HL-60 (cell line): Measurements from ENCODE around the gene JUN.

Source experiments
- DNase-seq, 2 experiments: peaks; one replicate each; pipeline ENCODE4 v3.0.0-alpha.2; 2010 to 2020; ENCODE audit warnings: low read depth in 1 of 2, low spot score in 1 of 2
- H3K27ac ChIP-seq: fragments of 250-450 bp; sonication (Bioruptor Pico); replicated peaks from 2 replicates; pipeline ENCODE4 v1.5.1; 2020; ENCODE audit warnings: mild to moderate bottlenecking, moderate library complexity
- H3K27me3 ChIP-seq: fragments of 250-450 bp; sonication (Bioruptor Pico); 2 replicates; pipeline ENCODE4 v1.5.1; 2021; ENCODE audit warnings: mild to moderate bottlenecking, moderate library complexity; ENCODE audit not compliant: insufficient read depth, poor library complexity, severe bottlenecking
- H3K4me3 ChIP-seq: replicated peaks from 2 replicates; pipeline ENCODE4 v1.5.1; 2011; ENCODE audit warnings: mild to moderate bottlenecking, control low read depth, low read length; ENCODE audit not compliant: insufficient read depth
- CTCF ChIP-seq: IDR thresholded peaks from one replicate; pipeline ENCODE4 v1.5.1; 2011; ENCODE audit warnings: low read length, control low read depth, inconsistent platforms; ENCODE audit not compliant: insufficient read depth
- GABPA ChIP-seq: IDR thresholded peaks from 2 replicates; pipeline ENCODE4 v1.6.1; 2012; ENCODE audit warnings: low read depth
- POLR2AphosphoS5 ChIP-seq: IDR thresholded peaks from 2 replicates; pipeline ENCODE4 v1.6.1; 2012; ENCODE audit warnings: low read depth
- REST ChIP-seq: IDR thresholded peaks from 2 replicates; pipeline ENCODE4 v1.6.1; 2012; ENCODE audit warnings: low read depth; ENCODE audit not compliant: insufficient replicate concordance
- SPI1 ChIP-seq: IDR thresholded peaks from 2 replicates; pipeline ENCODE4 v1.6.1; 2012; ENCODE audit warnings: low read depth, mild to moderate bottlenecking, borderline replicate concordance

JUN gene

DNA sequence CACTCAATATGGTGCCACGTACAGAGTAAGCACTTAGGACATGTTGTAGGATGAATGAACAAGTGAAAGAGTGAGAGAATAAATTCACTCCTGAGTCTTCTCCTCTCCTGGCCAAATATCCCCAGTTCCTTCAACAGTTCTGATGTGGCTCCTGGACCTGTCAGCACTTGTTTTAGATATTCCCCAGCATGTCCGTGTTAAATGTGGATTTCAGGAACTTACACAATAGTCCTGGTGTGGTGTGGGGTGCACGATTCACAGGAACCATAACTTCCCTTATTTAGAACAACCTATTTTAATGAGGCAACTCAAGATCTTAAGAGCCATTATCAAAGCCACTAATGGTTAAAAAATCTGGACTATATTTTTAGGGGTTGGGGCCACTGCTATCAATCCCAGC lies 45.0 kb downstream of the JUN start:
- peak; percentile 47 to 74 for DNase-seq
- Histone ChIP-seq H3K27me3 (no peaks in the 10 kb centered on the region), H3K4me3 (no peak overlapping the region), H3K27ac (peak overlapping the region; percentile 28)
- TF ChIP-seq CTCF: no peak
- no peak for TF ChIP-seq POLR2AphosphoS5
- no peak for TF ChIP-seq REST
- no peak for TF ChIP-seq GABPA
- no peak for TF ChIP-seq SPI1

GRCh38 chr1:58735586-58735985 lies 48.3 kb downstream of the JUN start:
- Histone ChIP-seq H3K27ac (no peak overlapping the region), H3K27me3 (no peaks in the 10 kb centered on the region), H3K4me3 (no peak overlapping the region)
- DNase-seq: no peak
- TF ChIP-seq CTCF (no peak), REST (no peak), SPI1 (no peak), POLR2AphosphoS5 (no peak), GABPA (no peak)

GRCh38 chr1:58734630-58735029 lies 49.2 kb downstream of the JUN start:
- TF ChIP-seq GABPA: no peak
- TF ChIP-seq SPI1: no peak
- no peak for TF ChIP-seq POLR2AphosphoS5
- no peak for TF ChIP-seq REST
- no peak for TF ChIP-seq CTCF
- DNase-seq: no peak

More at GRCh38 chr1:58734630-58735029, 49.2 kb downstream of the JUN start:
- Histone ChIP-seq H3K4me3 (no peak overlapping the region), H3K27ac (no peak overlapping the region), H3K27me3 (no peaks in the 10 kb centered on the region)
